Ovary (tissue), 10 donors: ENCODE results near the gene PIP5K1A. TPM values are rescaled to one million over a fixed set of nuclear protein-coding genes. Genes with fewer than 3 reads are reported as not detected.

Experiments used
- DNase-seq, 5 donors: peaks; one replicate each; pipeline ENCODE4 v3.0.0-alpha.2; 2019 to 2020
- H3K27ac ChIP-seq, 2 donors: fragments of 200-600 bp; one replicate each; pipeline versions ENCODE4 v1.5.1 to v1.8.0; 2019 to 2022
- H3K27me3 ChIP-seq: fragments of 200-600 bp; one replicate; pipeline ENCODE4 v1.8.0; 2022
- H3K36me3 ChIP-seq: fragments of 200-600 bp; sonication (generic); one replicate; pipeline ENCODE4 v1.5.1; 2019
- H3K4me1 ChIP-seq: one replicate; pipeline ENCODE4 v1.8.1; 2013; ENCODE audit warnings: mild to moderate bottlenecking, moderate library complexity; ENCODE audit not compliant: insufficient read depth
- H3K4me3 ChIP-seq: fragments of 200-600 bp; sonication (generic); one replicate; pipeline ENCODE4 v1.5.1; 2017
- H3K9me3 ChIP-seq, 2 donors: fragments of 200-600 bp in 1 of 2; sonication (generic) in 1 of 2; one replicate each; pipeline versions ENCODE4 v1.5.1 to v1.8.1; 2013 to 2019; ENCODE audit warnings: mild to moderate bottlenecking in 1 of 2, moderate library complexity in 1 of 2
- CTCF ChIP-seq, 3 donors: fragments of 450-650 bp in 2 of 3; fragments of 200-600 bp in 1 of 3; IDR thresholded peaks; one replicate each; pipeline versions ENCODE4 v1.5.1 to v1.8.0; 2016 to 2022; ENCODE audit warnings: antibody characterized with exemption in 3 of 3, mild to moderate bottlenecking in 1 of 3
- EP300 ChIP-seq: sonication (generic); formaldehyde crosslinking; IDR thresholded peaks from one replicate; pipeline ENCODE4 v1.6.1; 2017; ENCODE audit warnings: antibody characterized with exemption
- POLR2A ChIP-seq: fragments of 450-650 bp; IDR thresholded peaks from one replicate; pipeline ENCODE4 v1.6.1; 2017; ENCODE audit warnings: antibody characterized with exemption, mild to moderate bottlenecking, moderate library complexity
- WGBS, 3 donors: extraction: QIAGEN DNeasy Blood & Tissue Kit in 1 of 3; methylation state at CpG; one replicate each; pipeline versions ENCODE4 v1.1.5 to v1.1.7; 2013 to 2017; 5-methylcytosine and 5-hydroxymethylcytosine counted together
- intact Hi-C, 4 donors: fragments of 100-400 bp; cut with DNase I; formaldehyde crosslinking; loops; one replicate each; pipeline versions ENCODE4 v1.11.0 to v1.15.1; 2022 to 2023
- long read RNA-seq, 3 donors: library from polyadenylated mRNA in 2 of 3; unstranded in 2 of 3; transcript quantifications; one replicate each; pipeline ENCODE4 v2.0.0 and lab custom pipeline, GENCODE V29; 2021 to 2026
- polyA plus RNA-seq, 2 donors: library from polyadenylated mRNA; stranded (reverse); fragments of 200-250 nt in 1 of 2; fragments of 350-450 nt in 1 of 2; fragmentation: Illumina TruSeq in 1 of 2; extraction: RNeasy Lipid Tissue Mini Kit (QIAGEN cat#74804) in 1 of 2; gene quantifications; one replicate each; pipeline ENCODE4 v1.2.3, GENCODE V29; 2013 to 2014
- total RNA-seq, 7 donors: library from RNA; depleted of rRNA in 2 of 7; stranded (reverse); fragments of >200 nt in 2 of 7; fragmentation: NEBNext Ultra II Directional in 3 of 7; extraction: Animal tissue kit (Norgen Biotek cat#: 25700) in 3 of 7; gene quantifications; one replicate each; pipeline versions ENCODE4 v1.1.0 to v1.2.4, GENCODE V29; 2016 to 2023
- donor health status: DM: no; HTN: no; CAD: no; lungs with moderate emphysema.
- donor health status: DM: no; HTN: no; CAD: no.
- donor health status: Bipolar disorder and iron deficiency.
- donor health status: DM: yes; HTN: yes; CAD: no.
- donor health status: DM: no; HTN: no; CAD: no.
- donor health status: DM: yes; HTN: yes; CAD: no.

Gene PIP5K1A, protein sequence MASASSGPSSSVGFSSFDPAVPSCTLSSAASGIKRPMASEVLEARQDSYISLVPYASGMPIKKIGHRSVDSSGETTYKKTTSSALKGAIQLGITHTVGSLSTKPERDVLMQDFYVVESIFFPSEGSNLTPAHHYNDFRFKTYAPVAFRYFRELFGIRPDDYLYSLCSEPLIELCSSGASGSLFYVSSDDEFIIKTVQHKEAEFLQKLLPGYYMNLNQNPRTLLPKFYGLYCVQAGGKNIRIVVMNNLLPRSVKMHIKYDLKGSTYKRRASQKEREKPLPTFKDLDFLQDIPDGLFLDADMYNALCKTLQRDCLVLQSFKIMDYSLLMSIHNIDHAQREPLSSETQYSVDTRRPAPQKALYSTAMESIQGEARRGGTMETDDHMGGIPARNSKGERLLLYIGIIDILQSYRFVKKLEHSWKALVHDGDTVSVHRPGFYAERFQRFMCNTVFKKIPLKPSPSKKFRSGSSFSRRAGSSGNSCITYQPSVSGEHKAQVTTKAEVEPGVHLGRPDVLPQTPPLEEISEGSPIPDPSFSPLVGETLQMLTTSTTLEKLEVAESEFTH
- 10 to 100 TPM; 33.0 to 62.8 (median 47.5) TPM for total RNA-seq
- polyA plus RNA-seq, result 10 to 100 TPM; 19.8 to 50.4 TPM
- long read RNA-seq, donor 1, partial matches to known transcripts, result 10 of 17 reads
- long read RNA-seq, donor 1, other reads (novel, unspliced or antisense), result 6 of 17 reads
- long read RNA-seq, donor 2, transcript PIP5K1A-201 (15 exons, 3,767 nt), result major isoform, 14 of 22 reads
- long read RNA-seq, donor 2, partial matches to known transcripts, result 0 of 22 reads
- long read RNA-seq, donor 2, other reads (novel, unspliced or antisense), result 0 of 22 reads
- long read RNA-seq, donor 3, transcript PIP5K1A-201 (15 exons, 3,767 nt), result major isoform, 11 of 28 reads
- long read RNA-seq, donor 3, transcript PIP5K1A-204 (15 exons, 3,737 nt), result minor isoform, 6 of 28 reads
- long read RNA-seq, donor 3, partial matches to known transcripts, result 3 of 28 reads
- long read RNA-seq, donor 3, other reads (novel, unspliced or antisense), result 5 of 28 reads

- WGBS, 3 donors, result 0 to 1% (median 1%) methylated on average over 60 of the region's 60 CpGs
- no peaks in the 10 kb centered on the region for H3K36me3 ChIP-seq
- H3K4me1 ChIP-seq, result peaks cover 6% of the 10 kb centered on the region
- no peaks in the 10 kb centered on the region for H3K27me3 ChIP-seq
- TF ChIP-seq CTCF (IDR thresholded peaks at IDR 0.05) (no peak), EP300 (no peak), POLR2A (peak; percentile 84)
- DNase-seq, result peak; percentile 98 to 100 (median 99)
- H3K9me3 ChIP-seq, result no peaks in the 10 kb centered on the region
- intact Hi-C loops, result loop anchor here in 3 of 4 donors (5.0 to 10.0 kb wide), 3 partner anchors 54 to 126 kb away; partner anchors contain the start of genes PSMD4 (in 2 of the 3) and PI4KB (in 1 of the 3)
- H3K4me3 ChIP-seq, result peak within 1 kb of the TSS; percentile 76
- peak within 1 kb of the TSS; percentile 49 to 81 for H3K27ac ChIP-seq
Measured at GRCh38 chr1:151198254-151199127, at the start of gene PIP5K1A. TSS of gene PIP5K1A (plus strand) at chr1:151198552. CDS start at chr1:151198997, 445 bp downstream.

- intact Hi-C loops, result loop anchor here in 3 of 4 donors (5.0 to 10.0 kb wide), 4 partner anchors 54 to 134 kb away; no protein-coding TSS in a partner anchor
- WGBS, 3 donors, result 67 to 84% (median 79%) methylated on average over 4 of the region's 4 CpGs
- Histone ChIP-seq H3K36me3 (no peaks in the 10 kb centered on the region), H3K27me3 (no peaks in the 10 kb centered on the region), H3K4me1 (no peaks in the 10 kb centered on the region), H3K27ac (no peak within 1 kb of the TSS), H3K9me3 (no peaks in the 10 kb centered on the region), H3K4me3 (no peak within 1 kb of the TSS)
- TF ChIP-seq POLR2A (no peak), EP300 (no peak), CTCF (IDR thresholded peaks at IDR 0.05) (no peak)
- no peak for DNase-seq
Measured at GRCh38 chr1:151156515-151156819, 41.9 kb upstream of the PIP5K1A start, which contains the start of gene TNFAIP8L2. TSS of gene TNFAIP8L2 (plus strand) at chr1:151156649. CDS start at chr1:151158698, 2,049 bp downstream.

DNA sequence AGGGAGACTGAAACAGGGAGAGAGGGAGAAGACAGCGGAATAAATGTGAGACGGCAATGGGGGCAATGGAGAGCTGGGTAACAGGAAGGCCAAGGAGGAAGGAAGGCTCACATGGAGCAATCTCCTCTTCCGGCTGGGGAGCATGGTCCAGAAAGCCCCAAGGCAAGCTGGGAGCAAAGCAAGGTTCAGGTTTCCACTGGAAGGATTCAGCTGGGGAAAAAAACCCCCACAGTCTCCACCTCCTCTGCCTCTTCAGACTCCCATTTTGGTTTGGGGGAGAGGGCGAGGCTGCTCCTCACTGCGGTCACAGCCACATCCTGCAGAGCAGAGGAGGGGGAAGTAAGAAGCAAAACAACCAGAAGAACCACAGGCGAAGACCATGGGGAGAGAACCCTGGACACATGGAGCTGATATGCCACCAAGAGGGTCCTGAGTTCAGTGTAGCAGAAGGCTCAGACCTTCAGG lies 41.3 kb upstream of the PIP5K1A start:
- Histone ChIP-seq H3K9me3 (no peaks in the 10 kb centered on the region), H3K36me3 (no peaks in the 10 kb centered on the region), H3K4me1 (no peaks in the 10 kb centered on the region), H3K4me3 (no peak overlapping the region), H3K27me3 (no peaks in the 10 kb centered on the region), H3K27ac (no peak overlapping the region)
- intact Hi-C loops, result loop anchor here in 3 of 4 donors (5.0 to 10.0 kb wide), 4 partner anchors 55 to 135 kb away; no protein-coding TSS in a partner anchor
- TF ChIP-seq CTCF (IDR thresholded peaks at IDR 0.05) (no peak), POLR2A (no peak), EP300 (no peak)
- DNase-seq, result no peak
- 83 to 86% (median 84%) methylated on average over 6 of the region's 6 CpGs for WGBS, 3 donors
